Duodenal mucosa (tissue), 2 donors: ENCODE results near the gene MYO5B.
"Not testable (repeated sequence)": the region's sequence is repeated elsewhere in the genome, so short reads cannot be mapped to it uniquely, and the experiment has no call there.

Source experiments
- H3K27ac ChIP-seq: one replicate; pipeline ENCODE4 v1.7.0; 2013; ENCODE audit warnings: low read depth, low read length
- H3K27me3 ChIP-seq, 2 donors: one replicate each; pipeline ENCODE4 v1.7.0; 2013; ENCODE audit warnings: low read length in 2 of 2, control low read depth in 1 of 2; ENCODE audit not compliant: insufficient read depth in 2 of 2, control insufficient read depth in 1 of 2
- H3K36me3 ChIP-seq, 2 donors: one replicate each; pipeline ENCODE4 v1.7.0; 2013; ENCODE audit warnings: low read length in 2 of 2, control low read depth in 1 of 2; ENCODE audit not compliant: insufficient read depth in 2 of 2, control insufficient read depth in 1 of 2
- H3K4me1 ChIP-seq, 2 donors: one replicate each; pipeline ENCODE4 v1.7.0; 2013; ENCODE audit warnings: low read length in 2 of 2, control low read depth in 1 of 2; ENCODE audit not compliant: insufficient read depth in 2 of 2, control insufficient read depth in 1 of 2
- H3K4me3 ChIP-seq, 2 donors: one replicate each; pipeline ENCODE4 v1.7.0; 2013; ENCODE audit warnings: low read length in 2 of 2, low read depth in 1 of 2
- H3K9ac ChIP-seq, 2 donors: one replicate each; pipeline ENCODE4 v1.7.0; 2013; ENCODE audit warnings: low read length in 2 of 2, low read depth in 1 of 2
- H3K9me3 ChIP-seq, 2 donors: one replicate each; pipeline ENCODE4 v1.7.0; 2013; ENCODE audit warnings: low read length in 2 of 2, control low read depth in 1 of 2; ENCODE audit not compliant: control insufficient read depth in 1 of 2

The MYO5B gene

DNA sequence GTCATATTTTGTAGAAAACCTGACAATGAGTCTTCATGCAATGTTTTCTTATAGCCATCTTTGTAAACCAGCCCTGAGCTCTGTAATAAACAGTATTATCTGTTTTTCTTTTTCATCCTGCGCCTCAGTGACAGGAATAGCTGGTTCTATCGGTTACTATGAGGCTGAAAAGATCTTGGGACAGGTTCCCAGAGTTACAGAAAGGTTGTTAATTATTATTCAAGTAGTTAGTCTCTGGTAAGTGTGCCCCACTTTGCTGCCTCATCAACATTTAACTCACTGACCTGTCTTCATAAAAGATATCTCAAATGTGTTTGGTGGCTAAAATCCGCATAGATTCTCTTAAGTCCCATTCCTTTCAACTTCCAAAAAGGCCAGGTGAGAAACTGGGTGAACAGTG, 400.2 kb downstream of the MYO5B start:
- Histone ChIP-seq H3K27ac (no peak overlapping the region), H3K36me3 (peaks cover 31 to 59% of the 10 kb centered on the region in 2 donors), H3K4me1 (no peaks in the 10 kb centered on the region), H3K9me3 (no peaks in the 10 kb centered on the region), H3K9ac (no peak overlapping the region), H3K27me3 (no peaks in the 10 kb centered on the region), H3K4me3 (no peak overlapping the region)

DNA sequence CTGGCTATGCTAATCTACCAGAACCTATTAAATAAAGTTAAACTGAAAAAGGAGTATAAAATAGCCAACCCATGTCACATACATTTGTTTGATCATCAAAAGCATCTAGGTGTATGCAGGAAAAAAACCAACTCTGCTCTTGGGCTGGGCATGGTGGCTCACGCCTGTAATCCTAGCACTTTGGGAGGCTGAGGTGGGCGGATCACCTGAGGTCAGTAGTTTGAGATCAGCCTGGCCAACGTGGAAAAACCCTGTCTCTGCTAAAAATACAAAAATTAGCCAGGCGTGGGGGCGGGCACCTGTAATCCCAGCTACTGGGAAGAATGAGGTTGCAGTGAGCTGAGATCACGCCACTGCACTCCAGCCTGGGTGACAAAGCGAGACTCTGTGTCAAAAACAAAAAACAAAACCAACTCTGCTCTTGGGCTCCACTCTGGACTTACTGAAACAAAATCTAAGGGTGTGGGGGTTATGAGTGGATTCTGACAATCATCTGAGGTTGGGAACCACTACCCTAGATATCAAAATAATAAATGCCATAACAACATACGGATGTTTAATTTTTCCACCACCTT, 405.3 kb downstream of the MYO5B start:
- H3K27me3 ChIP-seq, H3K4me1 ChIP-seq, H3K4me3 ChIP-seq, H3K9me3 ChIP-seq, H3K9ac ChIP-seq, H3K27ac ChIP-seq: not testable (repeated sequence)
- H3K36me3 ChIP-seq, result peaks cover 23 to 58% of the 10 kb centered on the region in 2 donors

DNA sequence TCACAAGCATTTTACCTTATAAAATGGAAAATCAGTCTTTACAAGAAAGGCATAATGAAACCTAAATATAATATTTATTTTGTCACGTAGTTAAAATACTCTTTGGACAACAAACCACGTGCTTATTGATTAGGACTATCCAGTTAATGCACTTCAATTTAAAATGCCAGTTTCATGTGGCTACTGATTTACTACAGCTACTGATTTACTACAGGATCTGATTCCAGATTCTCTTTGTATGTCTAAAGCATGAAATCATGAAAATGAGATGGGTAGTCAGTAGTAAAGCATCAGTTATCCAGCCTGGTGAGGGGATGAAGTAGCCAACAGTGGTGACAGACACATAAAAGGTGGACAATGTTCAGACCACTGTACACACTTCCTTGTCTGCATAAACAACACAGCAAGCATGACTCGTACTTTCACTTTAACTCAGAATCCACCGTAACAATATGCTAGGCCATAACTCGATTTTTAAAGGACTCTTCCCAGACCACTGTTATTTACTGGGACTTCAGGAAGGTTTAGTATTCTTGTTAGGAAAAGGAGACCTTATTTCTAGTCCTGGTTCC, 406.5 kb downstream of the MYO5B start:
- H3K36me3 ChIP-seq, result peaks cover 21 to 58% of the 10 kb centered on the region in 2 donors
- no peaks in the 10 kb centered on the region for H3K27me3 ChIP-seq
- H3K9ac ChIP-seq, result peak overlapping the region; percentile 26 to 34
- no peak overlapping the region for H3K27ac ChIP-seq
- no peaks in the 10 kb centered on the region for H3K9me3 ChIP-seq
- peak overlapping the region; percentile 45 to 53 for H3K4me3 ChIP-seq
- peaks cover 7% of the 10 kb centered on the region in 2 donors for H3K4me1 ChIP-seq

DNA sequence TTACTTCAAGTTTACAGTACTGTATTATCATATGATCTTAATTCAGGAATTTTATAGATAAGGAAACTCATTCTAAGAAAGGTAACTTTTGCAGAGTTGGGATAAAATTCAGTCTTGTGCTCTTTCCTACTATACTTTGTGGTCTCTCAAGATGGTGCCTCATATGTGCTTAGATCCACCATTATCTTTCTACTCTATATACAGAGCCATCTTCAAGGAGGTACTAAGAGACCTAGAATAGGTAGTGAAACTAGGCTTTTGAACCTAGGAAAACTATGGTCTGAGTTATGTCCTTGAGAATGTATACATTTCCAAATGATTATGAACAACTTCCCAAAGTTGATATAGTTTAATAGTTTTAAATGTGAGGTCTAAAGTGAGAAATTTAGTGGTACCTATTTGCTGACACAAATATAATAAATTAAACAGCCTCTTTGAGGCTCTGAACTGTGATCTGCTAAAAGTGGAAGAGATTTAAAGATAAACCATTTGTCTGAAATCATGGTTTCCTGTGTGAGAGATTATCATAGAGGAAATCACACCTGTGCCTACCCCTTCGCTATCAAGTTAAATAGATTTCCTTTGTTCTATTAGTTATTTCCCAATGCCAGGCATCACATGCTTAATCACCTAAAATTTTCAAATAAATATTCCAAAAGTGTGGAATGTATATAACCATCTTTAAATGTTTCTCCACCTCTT, 408.8 kb downstream of the MYO5B start:
- peaks cover 7% of the 10 kb centered on the region in 2 donors for H3K4me1 ChIP-seq
- no peaks in the 10 kb centered on the region for H3K9me3 ChIP-seq
- H3K9ac ChIP-seq, result no peak overlapping the region
- no peaks in the 10 kb centered on the region for H3K27me3 ChIP-seq
- peaks cover 16 to 51% of the 10 kb centered on the region in 2 donors for H3K36me3 ChIP-seq
- no peak overlapping the region for H3K4me3 ChIP-seq
- no peak overlapping the region for H3K27ac ChIP-seq

DNA sequence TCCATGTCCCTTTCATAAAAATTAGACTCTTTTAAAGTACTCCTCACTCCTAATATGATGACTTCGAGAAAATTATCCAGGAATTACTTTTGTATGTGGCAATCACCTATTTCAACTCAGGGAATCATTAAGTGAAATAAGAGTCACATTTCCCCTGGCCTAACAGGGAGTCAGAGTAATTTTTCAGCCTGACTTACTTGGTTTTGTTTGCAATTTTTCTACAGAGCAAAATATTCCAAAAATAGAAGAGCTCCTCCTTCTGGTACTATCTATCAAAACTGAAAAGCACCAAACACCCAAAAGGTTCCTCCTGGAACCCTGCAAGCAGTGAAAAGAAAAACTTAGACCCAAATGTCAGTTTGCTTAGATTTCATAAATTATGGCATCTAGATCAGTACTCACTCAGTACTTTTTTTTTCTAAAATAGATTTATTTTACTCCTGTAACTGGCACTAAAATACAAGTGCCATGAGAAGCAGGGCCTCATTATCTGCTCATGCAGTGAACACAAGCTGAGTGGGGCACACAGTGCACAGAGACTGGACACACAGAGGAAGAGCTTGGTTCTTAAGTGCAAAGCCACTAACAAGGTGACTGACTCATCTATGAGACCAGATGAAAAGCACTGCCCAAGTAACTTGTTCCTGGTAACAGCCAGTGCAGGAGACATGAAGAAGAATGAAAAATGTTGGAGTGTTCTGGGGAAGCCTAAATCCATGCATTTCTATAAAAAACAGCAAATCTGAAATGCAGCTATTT, 410.3 kb downstream of the MYO5B start:
- H3K27ac ChIP-seq, result no peak overlapping the region
- H3K27me3 ChIP-seq, result no peaks in the 10 kb centered on the region
- no peaks in the 10 kb centered on the region for H3K9me3 ChIP-seq
- no peak overlapping the region for H3K4me3 ChIP-seq
- H3K36me3 ChIP-seq, result peaks cover 15 to 54% of the 10 kb centered on the region in 2 donors
- no peak overlapping the region for H3K9ac ChIP-seq
- H3K4me1 ChIP-seq, result peaks cover 7% of the 10 kb centered on the region in 2 donors

DNA sequence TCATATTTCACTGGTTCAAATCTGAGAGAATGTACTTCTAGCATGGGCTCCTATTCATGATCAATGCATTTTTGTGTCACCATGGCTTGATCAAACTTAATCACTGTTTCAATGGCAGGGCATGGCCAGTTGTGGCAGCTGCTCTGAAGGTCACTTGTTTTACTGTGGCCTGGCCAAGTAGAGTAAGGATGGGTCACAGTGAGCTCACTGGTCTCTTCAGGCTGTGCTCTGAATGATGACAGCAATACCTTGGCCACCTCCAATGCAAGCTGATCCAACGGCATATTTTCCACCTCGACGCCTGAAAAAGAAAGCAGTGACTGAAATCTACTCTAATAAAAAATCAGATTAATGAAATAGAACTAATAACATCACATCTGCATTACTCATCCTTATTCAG, 411.3 kb downstream of the MYO5B start:
- not testable (repeated sequence) for H3K9me3 ChIP-seq, H3K27ac ChIP-seq, H3K27me3 ChIP-seq, H3K9ac ChIP-seq, H3K4me3 ChIP-seq, H3K4me1 ChIP-seq
- peaks cover 15 to 58% of the 10 kb centered on the region in 2 donors for H3K36me3 ChIP-seq

DNA sequence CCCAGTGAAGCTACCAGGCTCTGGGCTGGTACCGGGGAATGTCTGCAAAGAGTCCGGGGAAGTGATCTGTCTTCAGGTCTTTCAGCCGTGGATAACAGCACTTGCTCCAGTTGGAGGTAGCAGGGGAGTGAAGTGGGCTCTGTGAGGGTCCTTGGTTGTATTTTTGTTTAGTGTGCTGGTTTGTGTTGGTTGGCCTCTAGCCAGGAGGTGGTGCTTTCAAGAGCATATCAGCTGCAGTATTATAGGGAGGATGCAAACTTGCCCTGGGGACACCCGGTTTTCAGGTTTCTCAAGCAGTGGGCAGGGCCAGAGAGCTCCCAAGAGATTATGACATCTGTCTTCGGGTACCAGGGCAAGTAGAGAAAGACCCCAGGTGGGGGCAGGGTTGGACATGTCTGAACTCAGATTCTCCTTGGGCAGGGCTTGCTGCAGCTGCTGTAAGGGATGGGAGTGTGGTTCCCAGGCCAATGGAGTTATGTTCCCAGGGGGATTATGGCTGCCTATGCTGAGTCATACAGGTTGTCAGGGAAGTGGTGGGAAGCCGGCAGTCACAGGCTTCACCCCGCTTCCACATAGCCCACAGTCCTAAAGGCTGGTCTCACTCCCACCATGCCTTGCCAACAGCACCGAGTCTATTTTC, 416.0 kb downstream of the MYO5B start:
- no peaks in the 10 kb centered on the region for H3K27me3 ChIP-seq
- H3K27ac ChIP-seq, result no peak overlapping the region
- H3K9ac ChIP-seq, result no peak overlapping the region
- no peaks in the 10 kb centered on the region for H3K9me3 ChIP-seq
- H3K4me1 ChIP-seq, result no peaks in the 10 kb centered on the region
- peaks cover 11 to 40% of the 10 kb centered on the region in 2 donors for H3K36me3 ChIP-seq
- H3K4me3 ChIP-seq, result no peak overlapping the region
